GM21360 (cell line): ENCODE measurements around the gene TMEM120A.

Source experiments
- ATAC-seq: cut with Tn5 transposase; IDR thresholded peaks from one replicate; pipeline ENCODE4 v1.9.1; 2021; ENCODE audit warnings: mild to moderate bottlenecking, moderate library complexity; ENCODE audit not compliant: unreplicated experiment

The TMEM120A gene

DNA sequence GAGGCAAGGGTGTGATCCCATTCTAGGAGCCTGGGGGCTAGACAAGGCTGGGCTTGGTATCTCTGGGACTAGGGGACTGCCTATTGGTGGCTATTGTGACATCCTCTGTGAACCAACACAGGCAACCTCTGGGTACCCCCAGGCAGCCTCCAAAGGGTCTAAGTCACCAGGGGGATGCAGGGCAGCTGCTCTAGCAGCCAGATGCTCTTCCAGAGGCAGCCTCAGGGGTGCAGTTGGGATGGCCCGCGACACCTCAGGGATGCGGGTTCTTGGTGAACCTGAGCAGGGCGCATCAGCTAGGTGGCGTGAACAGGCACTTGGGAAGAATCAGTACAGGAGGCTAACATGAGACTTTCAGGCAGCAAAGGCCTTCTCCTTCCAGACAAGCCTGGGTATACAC, 1.6 kb upstream of the TMEM120A start:
- no peak for ATAC-seq

DNA sequence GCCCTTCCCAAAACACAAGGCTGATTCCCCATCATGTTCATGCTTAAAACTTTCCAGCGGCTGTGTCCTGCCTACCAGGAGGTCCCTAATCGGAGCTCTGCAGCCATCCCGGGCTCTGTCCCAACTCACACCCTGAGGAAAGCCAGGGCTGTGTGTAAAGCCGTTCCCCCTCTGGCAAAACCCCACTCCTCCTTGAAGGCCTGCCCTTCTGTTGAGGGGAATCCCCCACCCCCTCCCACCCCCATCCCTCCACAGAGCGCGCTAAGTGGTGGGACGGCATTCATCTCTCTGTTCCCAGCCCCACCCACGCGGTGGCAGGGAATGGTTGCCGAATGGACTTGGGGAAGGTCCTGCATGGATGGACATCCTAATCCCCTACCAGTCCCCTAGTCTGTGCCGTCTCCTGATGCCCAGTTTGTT, 667 bp upstream of the TMEM120A start:
- no peak for ATAC-seq

DNA sequence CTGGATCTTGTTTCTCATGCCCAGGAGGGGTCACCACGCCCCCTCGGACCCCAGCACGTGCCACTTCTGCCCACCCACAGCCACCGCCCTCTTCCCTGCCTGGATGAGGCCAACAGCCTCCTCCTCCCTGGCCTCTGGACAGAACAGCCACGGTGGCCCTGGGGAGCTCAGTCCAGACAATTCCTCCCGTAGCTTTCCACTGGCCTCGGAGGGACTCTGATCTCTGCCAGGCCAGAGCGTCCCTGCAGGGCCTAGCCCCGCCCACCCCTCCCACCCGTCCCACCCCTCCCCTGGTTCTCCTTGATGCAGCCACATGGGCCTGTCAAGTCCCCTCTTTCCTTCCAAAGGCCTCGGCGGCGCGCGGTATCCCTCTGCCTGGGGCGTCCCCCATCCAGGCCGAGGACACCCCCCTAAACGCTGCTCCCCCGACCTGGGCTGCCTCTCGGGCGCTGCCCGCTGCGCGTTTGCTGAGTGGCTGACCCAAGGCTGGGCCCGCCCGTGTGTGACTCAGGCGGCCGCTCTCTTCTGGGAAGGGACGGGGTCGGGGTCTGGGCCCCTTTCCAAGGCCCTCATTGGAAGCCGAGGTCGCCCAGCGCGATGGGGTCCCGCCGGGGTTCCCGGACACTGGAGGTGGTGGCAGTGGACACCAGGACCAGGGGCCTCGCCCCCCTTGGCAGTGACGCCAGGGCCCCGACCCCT, 557 bp downstream of the TMEM120A start:
- ATAC-seq, result peak; percentile 7

DNA sequence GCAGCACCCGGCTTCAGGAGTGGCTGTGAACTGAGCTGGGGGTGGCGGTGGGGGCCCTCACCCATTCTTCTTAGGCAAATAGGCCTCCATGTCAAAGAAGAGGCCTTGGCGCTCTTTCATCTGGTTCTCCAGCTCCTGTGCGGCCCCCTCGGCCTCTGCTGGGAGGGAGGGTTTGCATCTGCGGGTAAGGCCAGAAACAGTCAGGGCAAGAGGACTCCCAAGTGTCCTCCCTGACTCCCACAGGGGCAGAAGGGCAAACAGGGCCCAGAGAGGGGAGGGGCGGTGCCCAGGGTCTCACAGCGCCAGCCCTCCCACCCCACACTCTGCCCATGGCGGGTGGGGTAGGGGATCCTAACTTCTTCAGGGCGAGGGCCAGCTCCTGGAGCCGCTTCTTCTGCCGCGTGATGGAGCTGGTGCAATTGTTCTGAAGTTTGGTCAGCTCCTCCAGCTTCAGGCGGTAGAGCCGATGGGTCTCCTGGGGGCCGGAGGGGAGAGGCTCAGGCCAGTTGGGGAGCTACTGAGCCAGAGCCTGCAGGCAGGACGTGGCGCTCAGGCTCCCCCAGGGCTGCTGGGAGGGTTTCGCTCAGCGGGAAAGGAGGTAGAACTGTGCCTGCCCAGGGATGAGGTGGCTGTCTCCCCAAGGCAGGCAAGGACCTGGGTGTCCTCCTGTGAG, 2.2 kb downstream of the TMEM120A start:
- ATAC-seq, result no peak

DNA sequence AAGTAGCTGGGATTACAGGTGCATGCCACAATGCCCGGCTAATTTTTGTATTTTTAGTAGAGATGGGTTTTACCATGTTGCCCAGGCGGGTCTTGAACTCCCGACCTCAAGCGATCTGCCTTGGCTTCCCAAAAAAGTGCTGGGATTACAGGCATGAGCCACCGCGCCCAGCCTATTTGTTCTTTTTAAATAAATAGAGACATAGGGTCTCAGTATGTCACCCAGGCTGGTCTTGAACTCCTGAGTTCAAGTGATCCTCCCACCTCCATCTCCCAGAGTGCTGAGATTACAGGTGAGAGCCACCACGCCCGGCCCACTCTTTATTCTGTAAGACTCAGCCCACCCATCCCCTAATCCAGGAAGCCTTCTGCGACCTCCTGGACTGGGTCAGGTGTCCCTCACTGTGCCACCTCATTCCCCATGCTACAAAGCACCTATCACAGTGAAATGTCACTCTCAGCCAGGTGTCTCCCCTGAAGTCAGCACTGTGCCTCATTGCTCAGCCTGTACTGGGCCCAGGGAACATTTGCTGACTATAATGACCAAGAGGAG, 2.8 kb downstream of the TMEM120A start:
- no peak for ATAC-seq

DNA sequence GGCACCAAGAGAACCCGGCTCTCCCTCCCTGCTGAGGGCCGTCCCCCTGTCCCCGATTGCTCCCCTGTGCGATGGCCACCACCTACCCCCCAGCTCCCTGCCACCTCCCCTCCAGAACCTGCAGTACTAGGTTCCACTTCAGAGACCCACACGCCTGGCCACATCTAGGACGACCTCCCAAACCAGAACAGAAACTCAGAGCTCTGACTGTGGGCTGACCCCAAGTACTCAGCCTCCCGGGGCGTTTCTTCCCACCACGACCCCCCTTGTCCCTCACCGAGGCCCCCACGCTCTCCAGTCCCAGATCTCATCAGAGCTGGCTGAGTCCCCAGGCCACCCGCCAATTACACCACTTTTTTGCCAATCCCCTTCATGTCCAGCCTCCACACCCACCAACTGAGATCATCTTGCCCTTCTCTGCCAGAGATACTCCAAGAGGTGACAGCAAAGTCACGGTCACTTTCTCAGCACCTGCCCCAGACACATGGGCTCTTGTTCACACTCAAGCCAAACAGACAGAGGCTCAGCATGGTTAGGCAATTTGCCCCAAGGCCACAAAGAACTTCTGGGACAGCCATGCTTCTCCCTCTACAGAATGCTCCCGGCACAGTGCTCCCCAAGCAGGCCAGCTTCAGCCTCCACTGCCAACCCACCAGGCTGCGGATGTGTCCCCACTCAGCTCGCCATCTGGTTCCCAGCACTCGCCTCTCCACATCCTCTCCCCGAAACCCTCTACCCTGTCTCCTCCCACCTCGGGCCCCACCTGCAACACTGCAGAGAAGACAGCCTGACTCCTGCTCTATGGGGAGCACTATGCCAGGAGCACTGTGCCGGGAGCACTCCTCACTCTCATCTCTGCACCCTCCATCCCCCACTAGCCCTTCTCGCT, 4.7 kb downstream of the TMEM120A start:
- no peak for ATAC-seq

DNA sequence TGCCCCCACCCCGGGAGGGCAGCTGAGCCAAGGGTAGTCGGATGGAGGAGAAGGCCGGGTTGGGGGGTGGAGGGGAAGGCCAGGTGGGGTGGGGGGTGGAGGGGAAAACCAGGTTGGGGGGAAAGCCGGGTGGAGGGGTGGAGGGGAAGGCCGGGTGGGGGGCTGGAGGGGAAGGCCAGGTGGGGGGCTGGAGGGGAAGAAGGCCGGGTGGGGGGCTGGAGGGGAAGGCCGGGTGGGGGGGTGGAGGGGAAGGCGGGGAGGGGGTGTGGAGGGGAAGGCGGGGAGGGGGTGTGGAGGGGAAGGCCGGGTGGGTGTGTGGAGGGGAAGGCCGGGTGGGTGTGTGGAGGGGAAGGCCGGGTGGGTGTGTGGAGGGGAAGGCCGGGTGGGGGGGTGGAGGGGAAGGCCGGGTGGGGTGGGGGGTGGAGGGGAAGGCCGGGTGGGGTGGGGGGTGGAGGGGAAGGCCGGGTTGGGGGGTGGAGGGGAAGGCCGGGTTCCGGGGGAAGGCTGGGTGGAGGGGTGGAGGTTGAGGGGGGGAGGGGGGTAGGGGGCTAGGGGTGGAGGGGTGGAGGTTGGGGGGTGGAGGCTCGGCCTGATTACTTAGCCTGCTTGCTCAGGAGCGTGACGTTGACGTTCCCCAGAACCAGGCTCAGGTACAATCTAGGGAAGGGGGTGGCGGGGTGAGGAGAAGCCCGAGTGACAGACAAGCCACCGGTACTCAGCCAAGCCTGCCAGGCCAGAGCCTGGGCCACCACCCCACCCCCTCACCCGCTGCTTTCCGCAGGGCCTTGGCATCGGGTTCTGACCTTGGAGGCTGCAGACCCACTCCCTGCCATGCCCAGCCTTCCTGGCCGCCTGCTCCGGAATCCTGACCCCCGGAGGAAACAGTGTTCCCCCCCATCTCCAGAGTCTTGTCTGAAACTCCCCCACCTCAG, 5.6 kb downstream of the TMEM120A start:
- ATAC-seq, result no peak

DNA sequence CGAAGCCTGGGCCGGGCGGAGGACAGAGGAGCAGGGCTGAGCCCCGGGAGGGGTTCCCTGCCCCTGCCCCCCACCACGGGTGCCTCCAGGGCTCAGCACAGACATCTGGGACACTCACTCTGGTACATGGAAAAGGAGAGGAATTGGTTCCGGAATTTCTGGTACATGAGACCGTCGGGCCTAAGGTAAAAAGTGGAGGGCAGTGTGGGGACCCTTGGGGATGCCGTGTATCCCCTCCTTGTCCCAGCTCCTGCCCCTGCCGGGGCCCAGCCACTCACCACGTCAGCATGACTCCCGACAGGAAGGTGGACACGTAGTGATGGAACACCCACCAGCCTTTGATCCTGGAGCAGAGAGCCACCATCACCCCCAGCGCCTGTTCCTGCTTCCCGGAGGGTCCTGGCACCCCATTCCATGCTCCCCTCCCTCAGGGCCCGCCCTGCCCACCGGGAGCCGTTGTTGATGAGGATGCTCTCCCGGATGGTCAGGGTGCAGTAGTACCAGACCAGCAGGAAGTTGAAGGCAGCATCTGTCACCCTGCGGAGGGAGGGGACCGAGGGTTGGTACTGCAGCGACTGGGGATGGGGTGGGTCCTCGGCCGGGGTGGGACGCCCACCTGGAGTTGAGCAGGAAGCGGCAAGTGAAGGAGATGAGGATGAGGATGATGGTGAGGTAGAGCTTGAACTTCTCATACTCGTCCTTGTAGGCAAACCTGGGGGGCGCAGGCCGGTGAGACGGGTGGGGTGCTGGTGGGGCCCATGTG, 6.4 kb downstream of the TMEM120A start:
- ATAC-seq, result no peak

DNA sequence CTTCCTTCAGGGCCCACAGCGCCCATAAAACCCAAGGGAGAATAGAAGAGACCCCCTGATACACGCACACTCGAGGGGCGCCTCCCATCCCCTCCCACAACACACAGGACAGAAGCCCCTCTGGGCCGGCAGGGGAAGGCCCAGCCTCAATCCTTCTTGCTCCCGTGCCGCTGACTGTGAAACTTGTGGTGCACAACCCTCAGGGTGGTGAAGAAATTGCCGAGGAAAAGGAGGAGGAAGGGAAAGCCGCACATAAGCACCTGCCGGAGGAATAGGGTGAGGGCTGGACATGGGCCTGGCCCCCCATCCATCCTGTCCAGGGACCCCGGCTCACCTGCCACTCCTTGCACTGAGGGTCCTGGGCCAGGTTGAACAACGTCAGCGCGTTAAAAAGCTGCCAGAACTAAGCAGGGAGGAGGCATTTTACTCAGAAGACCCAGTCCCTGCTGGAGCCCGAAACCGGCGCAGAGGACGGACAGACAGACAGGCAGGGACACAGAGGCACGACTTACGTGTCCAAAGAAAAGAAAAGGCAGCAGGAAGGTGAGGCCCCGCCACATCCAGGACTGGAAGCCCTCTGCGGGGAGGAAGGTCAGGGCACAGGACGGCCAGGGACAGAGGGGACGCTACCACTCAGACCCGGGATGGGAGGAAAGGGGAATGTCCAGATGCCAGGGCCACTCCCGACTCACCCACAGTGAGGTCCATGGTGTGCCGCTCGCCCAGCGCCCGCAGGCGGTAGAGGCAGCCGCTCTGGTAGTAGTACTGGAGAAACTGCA, 7.2 kb downstream of the TMEM120A start:
- ATAC-seq, result no peak

DNA sequence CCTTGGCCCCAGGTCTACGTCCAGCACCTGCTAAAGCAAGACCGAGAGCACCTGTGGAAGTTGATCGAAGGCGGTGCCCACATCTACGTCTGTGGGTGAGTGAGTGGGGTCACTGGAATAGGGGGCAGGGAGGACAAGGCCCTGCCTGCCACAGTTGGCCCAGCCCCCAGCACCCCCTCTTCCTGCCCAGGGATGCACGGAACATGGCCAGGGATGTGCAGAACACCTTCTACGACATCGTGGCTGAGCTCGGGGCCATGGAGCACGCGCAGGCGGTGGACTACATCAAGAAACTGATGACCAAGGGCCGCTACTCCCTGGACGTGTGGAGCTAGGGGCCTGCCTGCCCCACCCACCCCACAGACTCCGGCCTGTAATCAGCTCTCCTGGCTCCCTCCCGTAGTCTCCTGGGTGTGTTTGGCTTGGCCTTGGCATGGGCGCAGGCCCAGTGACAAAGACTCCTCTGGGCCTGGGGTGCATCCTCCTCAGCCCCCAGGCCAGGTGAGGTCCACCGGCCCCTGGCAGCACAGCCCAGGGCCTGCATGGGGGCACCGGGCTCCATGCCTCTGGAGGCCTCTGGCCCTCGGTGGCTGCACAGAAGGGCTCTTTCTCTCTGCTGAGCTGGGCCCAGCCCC, 8.1 kb downstream of the TMEM120A start:
- no peak for ATAC-seq

DNA sequence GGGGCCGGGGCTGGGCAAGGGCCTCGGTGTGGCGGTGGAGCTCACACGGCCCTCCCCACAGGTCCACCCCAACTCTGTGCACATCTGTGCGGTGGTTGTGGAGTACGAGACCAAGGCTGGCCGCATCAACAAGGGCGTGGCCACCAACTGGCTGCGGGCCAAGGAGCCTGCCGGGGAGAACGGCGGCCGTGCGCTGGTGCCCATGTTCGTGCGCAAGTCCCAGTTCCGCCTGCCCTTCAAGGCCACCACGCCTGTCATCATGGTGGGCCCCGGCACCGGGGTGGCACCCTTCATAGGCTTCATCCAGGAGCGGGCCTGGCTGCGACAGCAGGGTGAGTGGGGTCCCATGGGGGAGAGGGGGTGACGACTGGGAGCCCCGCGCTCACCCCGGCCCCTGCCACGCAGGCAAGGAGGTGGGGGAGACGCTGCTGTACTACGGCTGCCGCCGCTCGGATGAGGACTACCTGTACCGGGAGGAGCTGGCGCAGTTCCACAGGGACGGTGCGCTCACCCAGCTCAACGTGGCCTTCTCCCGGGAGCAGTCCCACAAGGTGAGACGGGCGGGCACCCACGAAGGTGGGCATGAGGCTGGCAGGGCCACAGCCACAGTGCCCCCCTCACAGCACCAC, 8.8 kb downstream of the TMEM120A start:
- no peak for ATAC-seq

DNA sequence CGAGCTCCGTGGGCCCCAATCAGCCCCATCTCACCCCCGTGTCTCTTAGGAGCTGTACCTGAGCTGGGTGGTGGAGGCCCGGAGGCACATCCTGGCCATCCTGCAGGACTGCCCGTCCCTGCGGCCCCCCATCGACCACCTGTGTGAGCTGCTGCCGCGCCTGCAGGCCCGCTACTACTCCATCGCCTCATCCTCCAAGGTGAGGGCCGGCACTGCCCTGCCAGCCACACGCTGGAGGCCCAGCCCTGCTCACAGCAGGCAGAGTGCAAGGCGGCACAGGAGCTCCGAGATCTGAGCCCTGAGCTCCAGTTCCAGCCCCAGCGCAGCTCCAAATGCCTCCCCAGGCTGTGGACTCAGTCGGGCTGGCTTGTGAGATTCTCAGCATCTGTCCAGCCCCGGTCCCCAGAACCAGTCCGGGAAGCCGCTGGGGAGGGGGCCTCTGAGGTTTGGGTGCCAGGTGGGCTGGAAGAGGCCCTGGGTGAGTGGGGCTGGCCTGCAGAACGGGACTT, 9.3 kb downstream of the TMEM120A start:
- ATAC-seq, result no peak

DNA sequence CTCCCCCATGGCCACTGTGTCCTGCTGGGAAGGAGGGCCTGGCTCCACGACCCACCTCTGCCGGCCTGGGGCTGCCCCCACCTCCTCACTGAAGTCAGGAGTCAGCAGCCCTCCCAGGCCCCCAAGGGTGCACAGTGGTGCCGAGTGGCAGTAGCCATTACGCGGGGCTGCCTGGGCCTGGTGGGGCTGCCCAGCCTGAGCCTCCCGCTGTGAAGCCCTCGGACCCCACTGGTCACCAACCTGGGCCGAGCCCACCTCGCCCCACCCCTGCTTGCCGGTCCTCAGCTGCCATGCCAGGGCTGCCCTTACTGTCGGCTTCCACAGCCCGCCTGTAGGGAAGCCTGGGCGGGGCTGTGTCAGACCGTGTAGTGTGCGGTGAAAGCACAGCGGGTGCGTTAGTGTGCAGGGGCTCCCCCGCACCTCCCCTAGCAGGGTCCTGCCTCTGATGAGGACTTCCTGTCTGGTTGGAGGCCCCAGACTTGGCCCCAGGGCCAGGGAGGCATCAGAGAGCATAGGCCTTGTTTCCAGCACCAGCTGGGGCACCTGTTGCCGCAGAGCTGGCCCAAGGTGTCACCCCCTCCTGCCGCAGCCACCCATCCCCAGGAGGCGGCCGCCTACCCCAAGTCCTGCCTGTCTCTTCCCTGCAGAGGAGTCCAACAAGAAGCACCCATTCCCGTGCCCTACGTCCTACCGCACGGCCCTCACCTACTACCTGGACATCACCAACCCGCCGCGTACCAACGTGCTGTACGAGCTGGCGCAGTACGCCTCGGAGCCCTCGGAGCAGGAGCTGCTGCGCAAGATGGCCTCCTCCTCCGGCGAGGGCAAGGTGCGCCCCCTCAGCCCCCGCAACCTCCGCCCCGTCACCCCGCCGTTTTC, 10.0 kb downstream of the TMEM120A start:
- no peak for ATAC-seq

DNA sequence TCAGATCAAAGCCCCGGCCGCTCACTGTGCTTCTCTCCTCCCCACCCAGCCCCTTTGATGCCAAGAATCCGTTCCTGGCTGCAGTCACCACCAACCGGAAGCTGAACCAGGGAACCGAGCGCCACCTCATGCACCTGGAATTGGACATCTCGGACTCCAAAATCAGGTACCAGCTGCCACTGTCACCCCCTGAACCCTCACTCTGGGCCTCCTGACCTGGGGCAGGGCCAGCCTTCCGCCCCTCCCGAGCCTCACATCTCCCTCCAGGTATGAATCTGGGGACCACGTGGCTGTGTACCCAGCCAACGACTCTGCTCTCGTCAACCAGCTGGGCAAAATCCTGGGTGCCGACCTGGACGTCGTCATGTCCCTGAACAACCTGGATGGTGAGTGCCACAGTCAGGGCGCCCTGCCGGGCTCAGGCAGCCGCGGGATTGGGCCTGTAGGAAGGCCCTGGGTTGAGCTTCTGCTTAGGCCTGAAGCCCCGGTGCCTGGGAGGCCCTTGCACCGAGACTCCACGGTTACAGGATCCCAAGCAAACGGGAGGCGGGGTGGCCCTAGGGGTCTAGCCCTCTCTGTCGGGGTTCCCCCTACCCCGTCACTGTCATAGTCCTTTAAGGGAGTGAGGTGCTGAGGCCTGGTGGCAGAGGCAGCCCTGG, 10.8 kb downstream of the TMEM120A start:
- ATAC-seq, result no peak

DNA sequence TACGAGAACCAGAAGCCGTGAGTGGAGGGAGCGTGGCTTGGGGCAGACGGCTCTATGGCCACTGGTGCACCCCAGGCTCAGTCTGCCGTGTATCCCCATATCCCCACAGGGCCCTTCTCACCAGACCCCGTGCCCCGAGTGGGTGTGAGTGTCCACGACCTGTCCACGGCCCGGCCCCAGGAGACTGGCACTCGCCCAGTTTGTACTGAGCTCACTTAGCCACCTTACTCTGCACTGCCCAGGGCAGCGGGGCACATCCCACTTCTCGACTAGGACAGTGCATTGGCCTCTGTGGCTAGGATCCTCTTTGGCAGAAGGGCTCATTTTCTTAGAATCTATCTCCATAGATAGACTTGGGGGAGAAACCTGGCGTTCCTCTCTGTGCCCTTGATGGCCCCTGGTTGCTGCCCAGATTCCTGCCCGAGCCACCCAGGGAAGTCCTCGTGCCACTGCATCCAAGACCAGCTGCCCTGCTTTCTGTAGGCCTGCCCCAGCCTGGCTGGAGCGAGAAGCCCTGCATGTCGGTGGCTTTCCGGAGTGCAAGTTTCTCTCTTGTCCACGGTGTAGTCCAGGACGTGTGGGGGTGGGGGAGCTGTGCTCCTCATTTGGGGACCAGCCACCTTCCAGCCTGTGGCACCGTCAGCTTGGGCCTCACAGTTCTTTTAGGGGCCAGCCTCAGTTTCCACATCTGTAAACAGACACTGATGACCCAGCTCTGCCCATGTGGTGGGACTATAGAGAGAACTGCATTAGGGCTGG, 11.9 kb downstream of the TMEM120A start:
- ATAC-seq, result no peak
